ENCODE data around the gene RGS19. TPM values are rescaled to one million over a fixed set of nuclear protein-coding genes. Genes with fewer than 3 reads are reported as not detected.
A peak's percentile ranks its signal among the peaks of the same experiment; 100 is the strongest.

Gene RGS19
- total RNA-seq, 8 experiments from 2014 or later: 0.92 to 8.8 (median 3.3) TPM

GRCh38 chr20:64105846-64106434, 26.6 kb upstream of the RGS19 start:
- in situ Hi-C loops (cut with MboI; ENCODE audit: low pct_unique_long_range_greater_than_20kb in 2 of 9, low sequenced_read_pairs in 9 of 9, unreplicated experiment in 9 of 9): no loop called here
- peaks cover 30 to 32% of the 10 kb centered on the region in 2 donors for H3K4me1 ChIP-seq (replicated peaks in 1 of 2)
- ATAC-seq (replicated peaks in 6 of 8): no peak
- no peak overlapping the region for H3K4me3 ChIP-seq
- no peak overlapping the region for H3K27ac ChIP-seq
- 93 to 97% methylated on average over 9 to 12 of the region's 39 CpGs; no CpG with 5 or more reads in 8 of the 10 experiments for WGBS, 10 experiments

DNA sequence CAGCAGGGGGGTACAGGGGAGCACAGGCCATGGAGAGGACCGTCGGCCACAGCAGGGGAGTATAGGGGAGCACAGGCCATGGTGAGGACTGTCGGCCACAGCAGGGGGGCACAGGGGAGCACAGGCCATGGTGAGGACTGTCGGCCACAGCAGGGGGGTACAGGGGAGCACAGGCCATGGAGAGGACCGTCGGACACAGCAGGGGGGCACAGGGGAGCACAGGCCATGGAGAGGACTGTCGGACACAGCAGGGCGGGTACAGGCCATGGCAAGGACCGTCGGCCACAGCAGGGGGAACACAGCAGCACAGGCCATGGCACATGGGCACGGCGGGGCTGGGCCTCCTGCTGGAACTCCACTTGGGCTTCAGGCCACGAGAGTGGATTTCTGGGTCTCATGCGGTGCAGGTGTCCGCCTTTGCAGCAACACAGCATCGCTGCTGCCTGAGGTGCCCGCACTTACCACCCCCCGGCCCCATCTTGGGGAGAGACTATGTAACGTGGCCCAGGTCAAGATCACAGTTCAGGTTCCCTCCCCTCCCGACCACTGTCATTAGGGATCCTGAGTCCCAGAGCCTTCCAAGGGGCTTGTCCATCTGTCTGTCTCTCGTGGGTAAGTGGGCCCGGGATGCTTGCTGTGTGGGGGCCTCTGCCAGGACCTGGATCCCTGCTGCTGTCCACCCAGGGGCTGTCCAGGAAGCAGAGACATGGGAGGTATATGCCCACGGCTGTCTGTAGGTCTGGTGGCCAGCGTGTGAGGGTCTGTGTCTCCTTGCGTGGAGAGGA, 25.5 kb upstream of the RGS19 start:
- H3K4me1 ChIP-seq (replicated peaks in 1 of 2): peaks cover 19 to 22% of the 10 kb centered on the region in 2 donors
- no peak overlapping the region for H3K4me3 ChIP-seq
- H3K27ac ChIP-seq: no peak overlapping the region
- in situ Hi-C loops (cut with MboI; ENCODE audit: low pct_unique_long_range_greater_than_20kb in 2 of 9, low sequenced_read_pairs in 9 of 9, unreplicated experiment in 9 of 9): no loop called here
- ATAC-seq (replicated peaks in 6 of 8): no peak
- 85 to 100% (median 100%) methylated on average over 2 to 4 of the region's 25 CpGs; no CpG with 5 or more reads in 7 of the 10 experiments for WGBS, 10 experiments

DNA sequence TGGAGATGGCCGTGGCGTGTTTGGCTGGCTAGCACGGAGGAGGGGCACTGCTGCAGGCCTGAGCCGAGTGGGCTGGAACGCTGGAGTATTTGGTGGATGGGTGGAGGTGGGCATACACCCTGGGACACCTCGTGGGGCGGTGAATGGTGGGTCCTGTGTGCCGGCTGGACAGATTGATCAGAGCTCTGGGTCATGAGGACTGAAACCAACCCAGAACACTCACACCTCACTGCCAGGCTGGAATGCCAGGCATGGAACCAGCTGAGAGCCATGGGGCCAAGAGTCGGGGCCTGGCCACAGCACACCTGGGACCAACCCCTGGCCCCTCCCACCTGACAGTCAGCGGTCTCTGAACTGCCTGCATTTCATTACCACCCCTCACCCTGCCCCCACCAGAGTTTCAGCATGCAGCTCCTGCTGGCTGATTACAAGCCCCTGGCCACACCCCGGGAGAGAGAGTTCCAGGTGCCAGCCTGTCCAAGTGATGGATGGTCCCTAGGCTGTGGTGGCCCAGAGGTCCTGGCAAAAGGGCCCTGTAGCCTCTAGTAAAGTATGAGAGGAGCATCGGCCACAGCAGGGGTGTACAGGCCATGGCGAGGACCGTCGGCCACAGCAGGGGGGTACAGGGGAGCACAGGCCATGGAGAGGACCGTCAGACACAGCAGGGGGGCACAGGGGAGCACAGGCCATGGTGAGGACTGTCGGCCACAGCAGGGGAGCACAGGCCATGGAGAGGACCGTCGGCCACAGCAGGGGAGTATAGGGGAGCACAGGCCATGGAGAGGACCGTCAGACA, 24.8 kb upstream of the RGS19 start:
- in situ Hi-C loops (cut with MboI; ENCODE audit: low pct_unique_long_range_greater_than_20kb in 2 of 9, low sequenced_read_pairs in 9 of 9, unreplicated experiment in 9 of 9): no loop called here

DNA sequence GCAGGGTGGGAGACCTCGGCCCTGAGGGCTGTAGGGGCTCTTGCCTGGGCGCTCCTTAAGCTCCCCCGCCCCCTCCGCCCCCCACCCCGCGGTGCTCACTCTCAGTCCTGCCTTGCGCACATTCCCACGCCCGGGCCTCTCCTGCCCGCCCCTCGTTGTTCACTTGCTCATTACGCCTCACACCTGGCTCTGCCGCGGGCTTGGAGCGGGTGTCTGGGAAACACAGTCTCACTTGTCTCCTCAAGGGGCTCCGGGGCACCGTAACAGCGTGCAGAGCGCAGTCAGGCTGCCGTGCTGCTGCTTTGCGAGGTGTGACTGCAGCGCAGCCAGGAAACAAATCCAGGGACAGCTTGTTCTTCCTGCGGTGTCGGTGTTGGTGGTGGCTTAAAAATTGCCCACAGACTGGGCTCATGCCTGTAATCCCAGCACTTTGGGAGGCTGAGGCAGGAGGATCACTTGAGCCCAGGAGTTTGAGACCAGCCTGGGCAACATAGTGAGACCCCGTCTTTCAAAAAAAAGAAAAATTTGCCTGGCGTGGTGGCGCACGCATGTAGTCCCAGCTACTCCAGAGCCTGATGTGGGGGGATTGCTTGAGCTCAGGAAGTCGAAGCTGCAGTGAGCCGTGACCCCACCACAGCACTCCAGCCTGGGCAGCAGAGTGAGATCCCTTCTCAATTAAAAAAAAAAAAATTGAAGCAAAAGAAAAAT, 23.5 kb upstream of the RGS19 start:
- Histone ChIP-seq H3K4me1 (replicated peaks in 1 of 2) (peaks cover 15 to 21% of the 10 kb centered on the region in 2 donors), H3K4me3 (peak overlapping the region; percentile 19 to 37 (median 28)), H3K27ac (peak overlapping the region in 1 of 2 donors; percentile 72)
- in situ Hi-C loops (cut with MboI; ENCODE audit: low pct_unique_long_range_greater_than_20kb in 2 of 9, low sequenced_read_pairs in 9 of 9, unreplicated experiment in 9 of 9): no loop called here
- ATAC-seq (replicated peaks in 6 of 8): peak in 6 of 8 experiments; percentile 36 to 76 (median 70)
- 38 to 69% (median 60%) methylated on average over 2 to 7 of the region's 30 CpGs; no CpG with 5 or more reads in 6 of the 10 experiments for WGBS, 10 experiments

More for the DNA sequence above, 24.8 kb upstream of the RGS19 start:
- 33 to 100% (median 68%) methylated on average over 3 to 6 of the region's 20 CpGs; no CpG with 5 or more reads in 5 of the 10 experiments for WGBS, 10 experiments
- H3K27ac ChIP-seq: no peak overlapping the region
- no peak for ATAC-seq (replicated peaks in 6 of 8)
- H3K4me3 ChIP-seq: no peak overlapping the region
- peaks cover 19 to 21% of the 10 kb centered on the region in 2 donors for H3K4me1 ChIP-seq (replicated peaks in 1 of 2)

DNA sequence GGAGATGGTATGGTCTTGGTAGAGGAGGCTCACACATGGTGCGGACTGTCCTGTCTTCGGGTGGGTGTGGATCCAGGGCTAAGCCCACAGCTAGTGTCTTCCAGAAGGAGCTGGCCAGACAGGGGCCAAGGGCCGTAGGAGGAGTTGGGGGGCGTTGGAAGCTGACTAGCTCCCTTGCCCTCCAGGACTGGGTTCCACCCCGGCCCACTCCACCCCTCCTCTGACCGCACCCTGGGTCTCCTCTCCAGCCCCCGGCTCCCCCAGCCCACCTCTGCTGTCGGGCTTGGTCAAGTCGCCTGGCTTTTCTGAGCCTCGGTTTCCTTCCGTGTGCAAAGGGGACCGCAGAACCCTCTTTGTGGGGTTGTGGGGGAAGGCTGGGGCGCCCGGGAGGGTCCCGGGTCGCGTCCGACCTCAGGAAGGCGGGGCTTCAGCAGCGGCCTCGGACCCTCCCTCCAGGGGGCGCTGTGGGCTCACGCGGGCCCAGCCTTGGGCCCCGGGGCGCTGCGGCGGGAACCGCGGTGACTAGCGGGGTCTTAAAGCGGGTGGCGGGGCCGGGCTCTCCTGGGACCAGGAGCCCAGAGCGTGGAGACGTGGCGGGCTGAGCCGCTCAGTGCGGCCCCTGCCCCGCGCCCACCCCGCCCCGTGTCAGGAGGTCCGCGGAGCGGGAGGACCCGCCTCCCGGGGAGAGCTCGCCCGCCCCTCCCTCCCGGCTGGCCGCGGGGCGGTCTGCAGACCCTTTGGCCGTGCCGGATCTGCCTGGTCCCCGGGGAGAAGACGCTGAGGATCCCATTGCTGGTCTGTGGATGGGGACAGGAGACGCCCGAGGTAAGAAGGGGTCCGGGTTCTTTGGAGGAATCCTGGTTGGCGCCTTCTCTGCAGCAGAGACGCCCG, 22.7 kb upstream of the RGS19 start:
- in situ Hi-C loops (cut with MboI; ENCODE audit: low pct_unique_long_range_greater_than_20kb in 2 of 9, low sequenced_read_pairs in 9 of 9, unreplicated experiment in 9 of 9): no loop called here
- Histone ChIP-seq H3K4me3 (peak overlapping the region; percentile 19 to 37 (median 28)), H3K4me1 (replicated peaks in 1 of 2) (peaks cover 7 to 13% of the 10 kb centered on the region in 2 donors), H3K27ac (peak overlapping the region in 1 of 2 donors; percentile 72)
- ATAC-seq (replicated peaks in 6 of 8): peak; percentile 23 to 93 (median 85)
- WGBS, 10 experiments: no CpG with 5 or more reads among the region's 64 CpGs

DNA sequence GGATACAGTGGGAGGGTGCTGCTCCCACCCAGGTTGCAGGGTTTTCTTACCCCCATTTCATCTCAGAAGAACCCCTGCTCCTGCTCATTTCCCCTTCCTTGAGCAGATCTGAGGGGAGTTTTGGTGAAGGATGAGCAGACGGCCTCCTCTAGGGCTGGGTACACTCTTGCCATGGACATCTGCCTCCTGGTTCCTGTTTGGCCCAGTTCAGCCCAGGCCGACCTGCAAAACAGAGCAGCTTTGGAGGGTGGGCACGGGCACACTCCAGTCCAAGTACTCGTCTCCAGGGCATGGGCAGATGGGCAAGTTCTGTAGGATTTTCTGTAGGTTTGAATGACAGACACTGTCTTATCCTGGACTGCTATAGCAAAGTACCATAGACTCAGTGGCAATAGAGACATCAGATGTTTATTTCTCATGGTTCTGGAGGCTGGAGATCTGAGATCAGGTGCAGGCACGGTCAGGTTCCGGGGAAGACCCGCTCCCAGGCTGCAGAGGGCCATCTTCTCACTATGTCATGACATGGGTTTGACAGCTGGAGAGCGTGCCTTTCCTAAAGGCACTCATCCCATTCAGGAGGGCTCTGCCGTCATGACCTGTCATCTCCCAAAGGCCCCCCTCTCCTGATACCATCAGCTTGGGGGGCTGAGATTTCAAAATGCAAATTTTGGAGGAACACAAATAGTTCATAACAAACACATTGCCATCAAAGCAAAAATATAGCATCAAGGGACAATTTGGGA, 21.8 kb upstream of the RGS19 start:
- no peak overlapping the region for H3K4me3 ChIP-seq
- H3K27ac ChIP-seq: no peak overlapping the region
- WGBS, 10 experiments: 39 to 100% (median 83%) methylated on average over 1 to 7 of the region's 9 CpGs; no CpG with 5 or more reads in 3 of the 10 experiments
- peaks cover 7 to 13% of the 10 kb centered on the region in 2 donors for H3K4me1 ChIP-seq (replicated peaks in 1 of 2)
- in situ Hi-C loops (cut with MboI; ENCODE audit: low pct_unique_long_range_greater_than_20kb in 2 of 9, low sequenced_read_pairs in 9 of 9, unreplicated experiment in 9 of 9): no loop called here
- no peak for ATAC-seq (replicated peaks in 6 of 8)

GRCh38 chr20:64100566-64100888, 21.2 kb upstream of the RGS19 start:
- Histone ChIP-seq H3K27ac (no peak overlapping the region), H3K4me3 (no peak overlapping the region), H3K4me1 (replicated peaks in 1 of 2) (peaks cover 7 to 13% of the 10 kb centered on the region in 2 donors)
- in situ Hi-C loops (cut with MboI; ENCODE audit: low pct_unique_long_range_greater_than_20kb in 2 of 9, low sequenced_read_pairs in 9 of 9, unreplicated experiment in 9 of 9): no loop called here
- 20 to 80% (median 53%) methylated on average over 1 to 3 of the region's 4 CpGs; no CpG with 5 or more reads in 3 of the 10 experiments for WGBS, 10 experiments
- no peak for ATAC-seq (replicated peaks in 6 of 8)

- in situ Hi-C loops (cut with MboI; ENCODE audit: low pct_unique_long_range_greater_than_20kb in 2 of 9, low sequenced_read_pairs in 9 of 9, unreplicated experiment in 9 of 9): no loop called here
Observed at GRCh38 chr20:64099880-64100565, 20.7 kb upstream of the RGS19 start.

GRCh38 chr20:64099086-64099786, 19.9 kb upstream of the RGS19 start:
- in situ Hi-C loops (cut with MboI; ENCODE audit: low pct_unique_long_range_greater_than_20kb in 2 of 9, low sequenced_read_pairs in 9 of 9, unreplicated experiment in 9 of 9): no loop called here
- no peak for ATAC-seq (replicated peaks in 6 of 8)
- no peak overlapping the region for H3K27ac ChIP-seq
- WGBS, 10 experiments: 53 to 100% (median 60%) methylated on average over 1 to 2 of the region's 21 CpGs; no CpG with 5 or more reads in 5 of the 10 experiments
- H3K4me3 ChIP-seq: no peak overlapping the region
- H3K4me1 ChIP-seq (replicated peaks in 1 of 2): peaks cover 7 to 13% of the 10 kb centered on the region in 2 donors

More at GRCh38 chr20:64099880-64100565, 20.7 kb upstream of the RGS19 start:
- no peak overlapping the region for H3K4me3 ChIP-seq
- ATAC-seq (replicated peaks in 6 of 8): peak in 1 of 8 experiments; percentile 8
- H3K27ac ChIP-seq: no peak overlapping the region
- WGBS, 10 experiments: 0 to 85% (median 40%) methylated on average over 2 to 6 of the region's 14 CpGs; no CpG with 5 or more reads in 3 of the 10 experiments
- peaks cover 7 to 13% of the 10 kb centered on the region in 2 donors for H3K4me1 ChIP-seq (replicated peaks in 1 of 2)

- ATAC-seq (replicated peaks in 6 of 8): no peak
- H3K4me1 ChIP-seq (replicated peaks in 1 of 2): peaks cover 5 to 9% of the 10 kb centered on the region in 2 donors
- H3K27ac ChIP-seq: no peak overlapping the region
- H3K4me3 ChIP-seq: no peak overlapping the region
- in situ Hi-C loops (cut with MboI; ENCODE audit: low pct_unique_long_range_greater_than_20kb in 2 of 9, low sequenced_read_pairs in 9 of 9, unreplicated experiment in 9 of 9): no loop called here
- WGBS, 10 experiments: 40 to 93% (median 80%) methylated on average over 1 to 3 of the region's 28 CpGs; no CpG with 5 or more reads in 7 of the 10 experiments
Observed at GRCh38 chr20:64098471-64099013, 19.2 kb upstream of the RGS19 start.
